Measurements from ENCODE around the gene BIVM.

- TF ChIP-seq YY1 (IDR thresholded peaks at IDR 0.05; ENCODE audit: insufficient read depth, insufficient read length) (no peak), ZNF274 (IDR thresholded peaks at IDR 0.05; ENCODE audit: low read depth, low read length) (no peak), SUZ12 (IDR thresholded peaks at IDR 0.05; ENCODE audit: extremely low read depth, insufficient read depth, insufficient read length) (no peak)
These were observed 18.3 kb downstream of the BIVM start for GRCh38 chr13:102817241-102817640.
